ENCODE results near the gene AARS2. TPM values are rescaled to one million over a fixed set of nuclear protein-coding genes. Genes with fewer than 3 reads are reported as not detected.

The AARS2 gene
- total and polyA plus RNA-seq, 9 of the 15 experiments (the other 6 are each of a cell fraction or from before 2014, with no cell fraction given): 0.97 to 34.0 (median 18.3) TPM

DNA sequence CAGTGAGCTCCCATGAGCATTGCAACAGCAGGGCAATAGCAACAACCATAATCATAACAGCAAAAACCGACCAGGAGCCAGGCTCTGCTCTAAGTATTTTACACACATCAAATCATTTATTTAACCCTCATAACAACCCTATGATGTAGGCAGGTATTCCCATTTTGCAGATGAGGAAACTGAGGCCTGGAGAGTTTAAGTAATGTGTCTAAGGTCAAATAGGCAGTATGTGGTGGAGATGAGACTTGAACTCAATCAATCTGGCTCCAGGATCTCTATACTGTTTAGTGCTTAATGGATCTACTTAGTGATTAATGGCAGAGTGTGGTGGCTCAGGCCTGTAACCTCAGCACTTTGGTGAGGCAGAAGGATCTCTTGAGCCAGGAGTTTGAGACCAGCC is 39.5 kb downstream of the AARS2 start (continued):
- TF ChIP-seq, protein P1, sequence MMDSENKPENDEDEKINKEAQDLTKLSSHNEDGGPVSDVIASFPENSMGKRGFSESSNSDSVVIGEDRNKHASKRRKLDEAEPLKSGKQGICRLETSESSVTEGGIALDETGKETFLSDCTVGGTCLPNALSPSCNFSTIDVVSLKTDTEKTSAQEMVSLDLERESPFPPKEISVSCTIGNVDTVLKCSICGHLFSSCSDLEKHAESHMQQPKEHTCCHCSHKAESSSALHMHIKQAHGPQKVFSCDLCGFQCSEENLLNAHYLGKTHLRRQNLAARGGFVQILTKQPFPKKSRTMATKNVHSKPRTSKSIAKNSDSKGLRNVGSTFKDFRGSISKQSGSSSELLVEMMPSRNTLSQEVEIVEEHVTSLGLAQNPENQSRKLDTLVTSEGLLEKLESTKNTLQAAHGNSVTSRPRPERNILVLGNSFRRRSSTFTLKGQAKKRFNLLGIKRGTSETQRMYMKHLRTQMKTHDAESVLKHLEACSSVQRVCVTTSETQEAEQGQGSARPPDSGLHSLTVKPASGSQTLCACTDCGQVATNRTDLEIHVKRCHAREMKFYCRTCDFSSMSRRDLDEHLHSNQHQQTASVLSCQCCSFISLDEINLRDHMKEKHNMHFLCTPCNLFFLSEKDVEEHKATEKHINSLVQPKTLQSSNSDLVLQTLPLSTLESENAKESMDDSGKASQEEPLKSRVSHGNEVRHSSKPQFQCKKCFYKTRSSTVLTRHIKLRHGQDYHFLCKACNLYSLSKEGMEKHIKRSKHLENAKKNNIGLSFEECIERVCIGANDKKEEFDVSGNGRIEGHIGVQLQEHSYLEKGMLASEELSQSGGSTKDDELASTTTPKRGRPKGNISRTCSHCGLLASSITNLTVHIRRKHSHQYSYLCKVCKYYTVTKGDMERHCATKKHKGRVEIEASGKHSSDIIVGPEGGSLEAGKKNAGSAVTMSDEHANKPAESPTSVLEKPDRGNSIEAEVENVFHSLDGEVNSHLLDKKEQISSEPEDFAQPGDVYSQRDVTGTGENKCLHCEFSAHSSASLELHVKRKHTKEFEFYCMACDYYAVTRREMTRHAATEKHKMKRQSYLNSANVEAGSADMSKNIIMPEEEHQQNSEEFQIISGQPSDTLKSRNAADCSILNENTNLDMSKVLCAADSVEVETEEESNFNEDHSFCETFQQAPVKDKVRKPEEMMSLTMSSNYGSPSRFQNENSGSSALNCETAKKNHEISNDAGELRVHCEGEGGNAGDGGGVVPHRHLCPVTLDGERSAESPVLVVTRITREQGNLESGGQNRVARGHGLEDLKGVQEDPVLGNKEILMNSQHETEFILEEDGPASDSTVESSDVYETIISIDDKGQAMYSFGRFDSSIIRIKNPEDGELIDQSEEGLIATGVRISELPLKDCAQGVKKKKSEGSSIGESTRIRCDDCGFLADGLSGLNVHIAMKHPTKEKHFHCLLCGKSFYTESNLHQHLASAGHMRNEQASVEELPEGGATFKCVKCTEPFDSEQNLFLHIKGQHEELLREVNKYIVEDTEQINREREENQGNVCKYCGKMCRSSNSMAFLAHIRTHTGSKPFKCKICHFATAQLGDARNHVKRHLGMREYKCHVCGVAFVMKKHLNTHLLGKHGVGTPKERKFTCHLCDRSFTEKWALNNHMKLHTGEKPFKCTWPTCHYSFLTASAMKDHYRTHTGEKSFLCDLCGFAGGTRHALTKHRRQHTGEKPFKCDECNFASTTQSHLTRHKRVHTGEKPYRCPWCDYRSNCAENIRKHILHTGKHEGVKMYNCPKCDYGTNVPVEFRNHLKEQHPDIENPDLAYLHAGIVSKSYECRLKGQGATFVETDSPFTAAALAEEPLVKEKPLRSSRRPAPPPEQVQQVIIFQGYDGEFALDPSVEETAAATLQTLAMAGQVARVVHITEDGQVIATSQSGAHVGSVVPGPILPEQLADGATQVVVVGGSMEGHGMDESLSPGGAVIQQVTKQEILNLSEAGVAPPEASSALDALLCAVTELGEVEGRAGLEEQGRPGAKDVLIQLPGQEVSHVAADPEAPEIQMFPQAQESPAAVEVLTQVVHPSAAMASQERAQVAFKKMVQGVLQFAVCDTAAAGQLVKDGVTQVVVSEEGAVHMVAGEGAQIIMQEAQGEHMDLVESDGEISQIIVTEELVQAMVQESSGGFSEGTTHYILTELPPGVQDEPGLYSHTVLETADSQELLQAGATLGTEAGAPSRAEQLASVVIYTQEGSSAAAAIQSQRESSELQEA (IDR thresholded peaks at IDR 0.05; ENCODE audit: low read depth): no peak
